ENCODE data around the gene ZC3H6. TPM values are rescaled to one million over a fixed set of nuclear protein-coding genes. Genes with fewer than 3 reads are reported as not detected.

Gene ZC3H6
- total and polyA plus RNA-seq, 2 experiments from 2014 or later = 2.9 to 10.7 TPM

- Histone ChIP-seq H3K27ac (no peak overlapping the region), H3K27me3 (no peaks in the 10 kb centered on the region), H3K4me1 (ENCODE audit: low read depth) (no peaks in the 10 kb centered on the region), H3K4me3 (no peak overlapping the region), H3K9me3 (ENCODE audit: low read depth) (no peaks in the 10 kb centered on the region), H3K36me3 (peaks cover 11% of the 10 kb centered on the region)
- no peak for TF ChIP-seq CTCF (IDR thresholded peaks at IDR 0.05; ENCODE audit: low read depth, low read length)
- no peak for DNase-seq (ENCODE audit: low read depth in 1 of 2, low spot score in 1 of 2)
Observed at GRCh38 chr2:112332123-112332696, 56.8 kb downstream of the ZC3H6 start.

GRCh38 chr2:112335600-112335999, 60.2 kb downstream of the ZC3H6 start:
- Histone ChIP-seq H3K27me3 (no peaks in the 10 kb centered on the region), H3K4me1 (ENCODE audit: low read depth) (no peaks in the 10 kb centered on the region), H3K36me3 (peaks cover 7% of the 10 kb centered on the region), H3K27ac (no peak overlapping the region), H3K4me3 (no peak overlapping the region), H3K9me3 (ENCODE audit: low read depth) (no peaks in the 10 kb centered on the region)
- TF ChIP-seq CTCF (IDR thresholded peaks at IDR 0.05; ENCODE audit: low read depth, low read length) = no peak
- no peak for DNase-seq (ENCODE audit: low read depth in 1 of 2, low spot score in 1 of 2)

GRCh38 chr2:112339986-112340385, 64.6 kb downstream of the ZC3H6 start:
- DNase-seq (ENCODE audit: low read depth in 1 of 2, low spot score in 1 of 2) = no peak
- Histone ChIP-seq H3K27ac (no peak overlapping the region), H3K9me3 (ENCODE audit: low read depth) (no peaks in the 10 kb centered on the region), H3K4me1 (ENCODE audit: low read depth) (no peaks in the 10 kb centered on the region), H3K27me3 (no peaks in the 10 kb centered on the region), H3K4me3 (no peak overlapping the region), H3K36me3 (no peaks in the 10 kb centered on the region)
- no peak for TF ChIP-seq CTCF (IDR thresholded peaks at IDR 0.05; ENCODE audit: low read depth, low read length)

DNA sequence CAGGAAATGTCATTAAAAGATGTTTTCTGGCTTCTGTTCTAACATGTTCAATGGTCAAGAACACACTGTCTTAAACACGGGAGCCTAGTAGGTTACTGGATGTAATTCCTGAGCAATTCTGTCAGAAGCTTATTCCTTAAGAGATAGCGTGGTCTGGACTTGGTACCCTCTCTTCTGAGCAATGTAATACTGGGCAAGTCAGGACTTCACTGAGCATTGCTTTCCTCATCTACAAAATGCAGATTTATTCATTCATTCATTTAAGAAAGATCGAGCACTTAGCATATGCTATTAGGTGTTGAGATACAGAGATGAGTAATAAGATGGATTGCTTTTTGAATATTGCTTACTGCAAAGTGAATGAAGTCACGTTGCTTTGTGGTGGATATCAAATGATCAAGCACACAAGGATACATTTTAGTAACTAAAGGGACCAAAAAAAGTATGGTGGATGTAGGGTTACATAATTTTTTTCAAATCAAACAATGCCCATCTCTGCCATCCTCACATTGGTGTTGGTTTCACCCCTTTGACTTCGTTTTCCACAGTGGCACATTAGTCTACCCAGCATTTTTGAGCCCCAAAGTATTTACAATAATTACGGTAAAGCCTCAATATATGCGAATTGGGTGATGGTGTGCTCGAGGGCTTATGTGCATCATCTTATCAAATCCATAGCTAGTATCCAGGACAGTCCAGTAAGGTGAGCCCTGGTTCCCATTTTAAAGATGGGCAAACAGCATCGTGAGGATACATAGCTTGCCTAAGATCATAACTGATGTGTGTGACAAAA, 65.3 kb downstream of the ZC3H6 start:
- H3K9me3 ChIP-seq (ENCODE audit: low read depth) = no peaks in the 10 kb centered on the region
- DNase-seq (ENCODE audit: low read depth in 1 of 2, low spot score in 1 of 2) = no peak
- no peak overlapping the region for H3K27ac ChIP-seq
- no peak for TF ChIP-seq CTCF (IDR thresholded peaks at IDR 0.05; ENCODE audit: low read depth, low read length)
- no peaks in the 10 kb centered on the region for H3K36me3 ChIP-seq
- no peaks in the 10 kb centered on the region for H3K27me3 ChIP-seq
- no peaks in the 10 kb centered on the region for H3K4me1 ChIP-seq (ENCODE audit: low read depth)
- no peak overlapping the region for H3K4me3 ChIP-seq

GRCh38 chr2:112342067-112342550, 66.7 kb downstream of the ZC3H6 start:
- Histone ChIP-seq H3K4me1 (ENCODE audit: low read depth) (no peaks in the 10 kb centered on the region), H3K27ac (no peak overlapping the region)

More at GRCh38 chr2:112342067-112342550, 66.7 kb downstream of the ZC3H6 start:
- no peak for DNase-seq (ENCODE audit: low read depth in 1 of 2, low spot score in 1 of 2)
- Histone ChIP-seq H3K4me3 (no peak overlapping the region), H3K9me3 (ENCODE audit: low read depth) (no peaks in the 10 kb centered on the region), H3K36me3 (no peaks in the 10 kb centered on the region), H3K27me3 (no peaks in the 10 kb centered on the region)
- no peak for TF ChIP-seq CTCF (IDR thresholded peaks at IDR 0.05; ENCODE audit: low read depth, low read length)

Data from cardiac muscle cell (in vitro differentiated cells and primary cell).